ENCODE measurements around the gene SLC52A3. TPM values are rescaled to one million over a fixed set of nuclear protein-coding genes. Genes with fewer than 3 reads are reported as not detected.

Gene SLC52A3
- total RNA-seq, 2 experiments from 2014 or later: not detected

GRCh38 chr20:757506-757905, 10.8 kb downstream of the SLC52A3 start:
- Mint-ChIP-seq H3K36me3 (ENCODE audit: low read depth) (no peaks in the 10 kb centered on the region), H3K4me3 (no peak overlapping the region), H3K4me1 (peaks cover 5% of the 10 kb centered on the region), H3K27me3 (peaks cover 7% of the 10 kb centered on the region), H3K27ac (no peak overlapping the region), H3K9me3 (no peaks in the 10 kb centered on the region)
- DNase-seq: no peak
- POLR2A ChIA-PET: no interaction called here
- CTCF ChIA-PET: no interaction called here

GRCh38 chr20:755941-756340, 12.4 kb downstream of the SLC52A3 start:
- DNase-seq: no peak
- H3K4me3 Mint-ChIP-seq: no peak overlapping the region
- no peaks in the 10 kb centered on the region for H3K36me3 Mint-ChIP-seq (ENCODE audit: low read depth)
- ChIA-PET CTCF (no interaction called here), POLR2A (no interaction called here)
- no peak overlapping the region for H3K27ac Mint-ChIP-seq
- H3K4me1 Mint-ChIP-seq: peaks cover 5% of the 10 kb centered on the region
- H3K27me3 Mint-ChIP-seq: peaks cover 7% of the 10 kb centered on the region
- no peaks in the 10 kb centered on the region for H3K9me3 Mint-ChIP-seq

- peaks cover 5% of the 10 kb centered on the region for H3K4me1 Mint-ChIP-seq
- POLR2A ChIA-PET: no interaction called here
- no peak overlapping the region for H3K27ac Mint-ChIP-seq
- H3K4me3 Mint-ChIP-seq: no peak overlapping the region
- H3K9me3 Mint-ChIP-seq: no peaks in the 10 kb centered on the region
- no peak for DNase-seq
- CTCF ChIA-PET: no interaction called here
- H3K27me3 Mint-ChIP-seq: peaks cover 6% of the 10 kb centered on the region
- H3K36me3 Mint-ChIP-seq (ENCODE audit: low read depth): no peaks in the 10 kb centered on the region
Observed at GRCh38 chr20:754904-755303, 13.4 kb downstream of the SLC52A3 start.

DNA sequence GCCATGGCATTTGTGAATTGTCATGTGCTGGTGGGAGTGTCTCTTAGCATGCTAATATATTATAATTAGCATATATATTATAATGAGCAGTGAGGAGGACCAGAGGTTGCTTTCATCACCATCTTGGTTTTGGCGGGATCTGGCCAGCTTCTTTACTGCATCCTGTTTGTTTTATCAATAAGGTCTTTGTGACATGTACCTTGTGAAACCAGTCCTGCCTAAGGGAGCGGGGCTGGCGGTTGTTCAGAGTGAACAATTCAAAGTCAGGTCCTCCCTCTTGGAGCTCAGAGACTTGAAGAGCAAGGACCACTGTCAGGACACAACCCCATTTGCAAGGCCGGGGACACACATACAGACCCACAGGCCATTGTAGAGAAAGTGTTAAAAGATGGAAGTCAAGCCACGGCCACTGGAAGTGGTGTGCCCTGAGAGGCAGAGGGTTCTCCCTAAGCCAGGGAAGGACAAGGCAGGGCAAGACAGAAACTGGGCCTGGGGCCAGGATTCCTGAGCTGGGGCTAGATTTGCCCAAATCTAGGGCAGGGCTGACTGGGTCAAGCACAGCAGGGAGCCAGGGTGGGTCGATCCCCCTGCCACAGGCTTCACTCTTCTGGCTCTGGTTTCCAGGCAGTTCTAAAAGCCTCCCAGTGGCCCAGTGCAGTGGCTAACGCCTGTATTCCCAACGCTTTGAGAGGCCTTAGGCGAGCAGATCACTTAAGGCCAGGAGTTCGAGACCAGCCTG, 14.2 kb downstream of the SLC52A3 start:
- CTCF ChIA-PET: no interaction called here
- POLR2A ChIA-PET: no interaction called here
- Mint-ChIP-seq H3K4me1 (peaks cover 5% of the 10 kb centered on the region), H3K27ac (no peak overlapping the region), H3K4me3 (no peak overlapping the region), H3K27me3 (peaks cover 5% of the 10 kb centered on the region), H3K9me3 (no peaks in the 10 kb centered on the region), H3K36me3 (ENCODE audit: low read depth) (no peaks in the 10 kb centered on the region)
- DNase-seq: no peak

DNA sequence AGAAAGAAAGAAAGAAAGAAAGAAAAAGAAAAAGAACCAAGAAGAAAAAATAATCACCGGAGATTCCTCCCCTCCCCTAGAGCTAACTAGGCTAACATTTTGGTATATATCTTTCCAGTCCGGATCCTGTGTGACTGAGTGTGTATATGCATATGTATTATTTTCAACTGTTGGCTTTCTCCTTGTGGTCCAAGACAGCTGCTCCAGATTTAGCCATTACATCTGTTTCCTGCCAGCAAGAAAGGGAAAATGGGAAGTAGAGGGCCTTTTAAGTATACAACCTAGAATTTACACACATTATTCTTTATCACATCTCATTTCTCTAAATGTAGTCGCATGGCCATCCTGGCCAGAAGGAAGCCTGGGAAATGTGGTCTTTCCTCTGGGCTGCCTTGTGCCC, 15.2 kb downstream of the SLC52A3 start:
- H3K27ac Mint-ChIP-seq: no peak overlapping the region
- ChIA-PET CTCF (no interaction called here), POLR2A (no interaction called here)
- no peak overlapping the region for H3K4me3 Mint-ChIP-seq
- peaks cover 4% of the 10 kb centered on the region for H3K27me3 Mint-ChIP-seq
- peaks cover 5% of the 10 kb centered on the region for H3K4me1 Mint-ChIP-seq
- no peaks in the 10 kb centered on the region for H3K9me3 Mint-ChIP-seq
- H3K36me3 Mint-ChIP-seq (ENCODE audit: low read depth): no peaks in the 10 kb centered on the region
- no peak for DNase-seq

DNA sequence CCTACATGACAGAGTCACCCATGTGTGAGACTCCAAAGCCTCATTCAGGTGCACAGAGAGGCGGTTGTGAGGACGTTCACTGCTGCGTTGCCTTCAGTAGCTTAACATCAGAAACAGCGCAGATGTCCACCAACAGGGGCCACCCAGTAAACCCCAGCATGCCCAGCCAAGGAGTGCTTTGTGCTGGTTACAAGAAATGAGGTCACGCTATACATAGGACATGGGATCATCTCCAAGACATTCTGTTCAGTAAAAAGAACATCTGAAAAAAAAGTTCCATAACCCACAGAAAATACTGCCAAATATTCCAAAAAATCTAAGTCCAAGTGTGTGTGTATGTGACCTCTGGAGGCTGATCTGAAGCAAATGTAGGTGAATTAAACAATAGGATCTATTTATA, 16.0 kb downstream of the SLC52A3 start:
- Mint-ChIP-seq H3K4me1 (peaks cover 2% of the 10 kb centered on the region), H3K36me3 (ENCODE audit: low read depth) (no peaks in the 10 kb centered on the region), H3K9me3 (no peaks in the 10 kb centered on the region), H3K4me3 (no peak overlapping the region), H3K27ac (no peak overlapping the region), H3K27me3 (peaks cover 4% of the 10 kb centered on the region)
- CTCF ChIA-PET: no interaction called here
- POLR2A ChIA-PET: no interaction called here
- DNase-seq: no peak

- H3K9me3 Mint-ChIP-seq: no peaks in the 10 kb centered on the region
- no peak overlapping the region for H3K27ac Mint-ChIP-seq
- peaks cover 2% of the 10 kb centered on the region for H3K4me1 Mint-ChIP-seq
- no peaks in the 10 kb centered on the region for H3K36me3 Mint-ChIP-seq (ENCODE audit: low read depth)
- peaks cover 4% of the 10 kb centered on the region for H3K27me3 Mint-ChIP-seq
- no peak overlapping the region for H3K4me3 Mint-ChIP-seq
- DNase-seq: no peak
- CTCF ChIA-PET: no interaction called here
- POLR2A ChIA-PET: no interaction called here
Observed at GRCh38 chr20:751761-752160, 16.5 kb downstream of the SLC52A3 start.

DNA sequence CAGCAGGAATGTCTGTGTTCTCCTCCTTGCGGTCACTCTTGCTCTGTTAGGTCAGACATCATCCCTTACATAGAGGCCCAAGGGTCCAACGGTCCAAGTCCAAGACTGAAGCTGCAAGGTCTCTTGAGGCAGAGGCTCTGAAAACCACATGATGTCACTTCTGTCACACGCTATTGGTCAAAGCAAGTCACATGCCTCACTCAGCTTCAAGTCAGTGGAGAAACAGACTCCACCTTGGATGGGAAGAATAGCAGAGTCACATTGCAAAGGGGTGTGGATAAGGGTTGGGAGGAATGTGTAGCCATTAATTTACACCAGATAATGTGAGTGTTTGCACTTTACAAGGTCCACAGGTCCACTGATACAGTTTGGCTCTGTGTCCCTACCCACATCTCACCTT, 17.5 kb downstream of the SLC52A3 start:
- H3K27me3 Mint-ChIP-seq: peaks cover 4% of the 10 kb centered on the region
- no peak for DNase-seq
- H3K4me3 Mint-ChIP-seq: no peak overlapping the region
- CTCF ChIA-PET: no interaction called here
- peaks cover 2% of the 10 kb centered on the region for H3K4me1 Mint-ChIP-seq
- H3K36me3 Mint-ChIP-seq (ENCODE audit: low read depth): no peaks in the 10 kb centered on the region
- no peak overlapping the region for H3K27ac Mint-ChIP-seq
- POLR2A ChIA-PET: no interaction called here
- H3K9me3 Mint-ChIP-seq: peaks cover 4% of the 10 kb centered on the region

DNA sequence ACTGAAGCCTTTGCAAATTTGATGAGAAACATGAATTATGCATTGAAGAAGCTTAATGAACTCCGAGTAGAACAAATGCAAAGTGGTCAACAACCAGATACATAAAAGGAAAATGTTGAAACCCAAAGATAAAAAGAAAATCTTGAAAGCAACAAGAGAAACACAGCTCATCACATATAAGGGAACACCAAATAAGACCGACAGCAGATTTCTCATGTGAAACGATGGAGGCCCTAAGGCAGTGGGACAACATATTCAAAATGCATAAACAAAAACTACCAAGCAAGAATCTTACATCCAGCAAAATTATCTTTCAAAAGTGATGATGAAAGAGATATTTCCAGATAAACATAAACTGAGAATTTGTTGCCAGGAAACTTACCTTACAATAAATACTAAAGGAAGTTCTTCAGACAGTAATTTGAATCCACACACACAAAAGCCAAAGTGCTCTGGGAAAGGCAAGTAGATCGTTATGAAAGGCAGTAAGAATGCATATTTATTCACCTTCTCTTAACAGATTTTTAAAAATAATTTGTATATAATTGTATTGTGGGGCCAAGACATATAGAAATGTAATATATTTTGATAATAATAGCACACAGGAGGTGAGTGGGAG, 22.5 kb downstream of the SLC52A3 start:
- peaks cover 2% of the 10 kb centered on the region for H3K36me3 Mint-ChIP-seq (ENCODE audit: low read depth)
- DNase-seq: no peak
- POLR2A ChIA-PET: no interaction called here
- CTCF ChIA-PET: no interaction called here
- no peak overlapping the region for H3K27ac Mint-ChIP-seq
- H3K4me1 Mint-ChIP-seq: no peaks in the 10 kb centered on the region
- H3K27me3 Mint-ChIP-seq: peaks cover 6% of the 10 kb centered on the region
- H3K9me3 Mint-ChIP-seq: peaks cover 11% of the 10 kb centered on the region
- no peak overlapping the region for H3K4me3 Mint-ChIP-seq

DNA sequence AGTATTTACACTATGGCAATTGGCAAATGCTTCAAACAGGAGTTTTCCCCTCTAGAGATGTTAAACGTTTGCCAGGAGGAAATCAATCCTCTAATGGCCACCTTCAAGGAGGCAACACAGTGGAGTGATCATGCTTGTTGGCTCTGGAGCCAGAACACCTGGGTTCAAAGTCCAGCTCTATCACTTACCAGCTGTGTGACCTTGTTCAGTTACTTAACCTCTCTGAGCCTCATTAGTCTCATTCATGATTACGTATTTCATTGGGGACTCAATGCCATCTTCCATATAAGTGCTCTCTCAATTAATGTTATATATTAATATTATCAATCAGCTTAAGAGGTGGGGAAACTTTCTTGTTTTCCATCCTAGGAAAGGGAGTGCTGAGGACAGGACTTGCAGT, 26.1 kb downstream of the SLC52A3 start:
- H3K9me3 Mint-ChIP-seq: peaks cover 11% of the 10 kb centered on the region
- no peak for DNase-seq
- CTCF ChIA-PET: no interaction called here
- peaks cover 3% of the 10 kb centered on the region for H3K27me3 Mint-ChIP-seq
- H3K4me3 Mint-ChIP-seq: no peak overlapping the region
- POLR2A ChIA-PET: no interaction called here
- H3K36me3 Mint-ChIP-seq (ENCODE audit: low read depth): peaks cover 2% of the 10 kb centered on the region
- no peak overlapping the region for H3K27ac Mint-ChIP-seq
- H3K4me1 Mint-ChIP-seq: no peaks in the 10 kb centered on the region

- H3K27me3 Mint-ChIP-seq: peaks cover 3% of the 10 kb centered on the region
- peaks cover 11% of the 10 kb centered on the region for H3K9me3 Mint-ChIP-seq
- no peak overlapping the region for H3K4me3 Mint-ChIP-seq
- CTCF ChIA-PET: no interaction called here
- DNase-seq: no peak
- no peak overlapping the region for H3K27ac Mint-ChIP-seq
- peaks cover 2% of the 10 kb centered on the region for H3K36me3 Mint-ChIP-seq (ENCODE audit: low read depth)
- H3K4me1 Mint-ChIP-seq: no peaks in the 10 kb centered on the region
- POLR2A ChIA-PET: no interaction called here
Observed at GRCh38 chr20:741620-742019, 26.7 kb downstream of the SLC52A3 start.

GRCh38 chr20:740162-740561, 28.1 kb downstream of the SLC52A3 start:
- H3K4me3 Mint-ChIP-seq: no peak overlapping the region
- ChIA-PET POLR2A (no interaction called here), CTCF (interaction anchor here (1.3 kb wide), 1 partner anchor 215 kb away, joined by 3 read pairs; no protein-coding TSS in a partner anchor)
- peaks cover 1% of the 10 kb centered on the region for H3K9me3 Mint-ChIP-seq
- no peak overlapping the region for H3K27ac Mint-ChIP-seq
- no peak for DNase-seq
- peaks cover 3% of the 10 kb centered on the region for H3K27me3 Mint-ChIP-seq
- no peaks in the 10 kb centered on the region for H3K4me1 Mint-ChIP-seq
- peaks cover 2% of the 10 kb centered on the region for H3K36me3 Mint-ChIP-seq (ENCODE audit: low read depth)

DNA sequence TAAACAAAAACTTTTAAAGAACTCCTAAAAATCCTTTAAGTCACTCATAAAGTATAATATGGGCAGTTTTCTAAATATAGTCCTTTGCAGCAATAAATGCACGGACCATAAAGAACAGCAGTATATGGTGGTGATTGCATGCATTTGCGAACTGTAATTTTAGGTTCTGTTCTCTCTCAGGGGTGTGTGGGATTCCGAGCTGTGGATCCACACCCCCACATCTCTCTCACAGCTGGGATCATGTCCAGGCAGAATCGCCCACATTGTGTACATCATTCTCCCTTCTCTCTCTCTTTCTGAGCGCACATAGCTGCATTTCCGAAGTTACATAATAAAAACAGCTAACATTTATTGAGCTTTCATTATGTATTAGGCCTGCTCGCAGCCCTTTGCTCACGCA, 28.6 kb downstream of the SLC52A3 start:
- H3K36me3 Mint-ChIP-seq (ENCODE audit: low read depth): peaks cover 1% of the 10 kb centered on the region
- POLR2A ChIA-PET: no interaction called here
- no peaks in the 10 kb centered on the region for H3K4me1 Mint-ChIP-seq
- DNase-seq: no peak
- no peak overlapping the region for H3K4me3 Mint-ChIP-seq
- H3K9me3 Mint-ChIP-seq: no peaks in the 10 kb centered on the region
- CTCF ChIA-PET: interaction anchor here (0.8 to 1.3 kb wide), 3 partner anchors 32 to 216 kb away, joined by 3 read pairs; no protein-coding TSS in a partner anchor
- no peak overlapping the region for H3K27ac Mint-ChIP-seq
- H3K27me3 Mint-ChIP-seq: peaks cover 3% of the 10 kb centered on the region

DNA sequence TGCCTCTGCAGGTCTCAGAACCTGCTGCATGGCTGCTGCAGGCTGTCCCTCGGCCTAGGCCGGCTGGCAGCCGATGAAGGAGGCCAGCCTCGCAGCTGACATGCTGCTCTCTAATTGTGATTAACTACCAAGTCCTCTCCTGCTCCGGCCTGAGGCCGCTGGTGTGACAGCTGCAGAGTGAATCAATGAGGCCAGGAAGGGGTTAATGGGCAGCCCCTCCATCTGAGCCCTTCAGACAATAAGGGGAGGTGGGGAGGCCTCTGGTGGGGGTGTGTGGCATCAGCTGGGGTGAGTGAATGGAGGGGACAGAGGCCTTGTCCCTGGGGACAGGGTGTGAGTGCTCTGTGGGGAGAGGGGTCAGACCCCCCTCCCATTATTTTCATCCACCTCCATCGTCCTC, 34.4 kb downstream of the SLC52A3 start:
- POLR2A ChIA-PET: no interaction called here
- Mint-ChIP-seq H3K36me3 (ENCODE audit: low read depth) (no peaks in the 10 kb centered on the region), H3K4me1 (no peaks in the 10 kb centered on the region), H3K27me3 (peaks cover 24% of the 10 kb centered on the region), H3K9me3 (no peaks in the 10 kb centered on the region), H3K4me3 (no peak overlapping the region), H3K27ac (no peak overlapping the region)
- DNase-seq: no peak
- CTCF ChIA-PET: no interaction called here

Data from activated CD4-positive, alpha-beta memory T cell treated with anti-CD3 and anti-CD28 coated beads, Interleukin-2, amount 10 ng/mL, durations not matched to agents 7 days and 5 days (primary cell).